Measurements from ENCODE around the gene UNC93A.
"Not testable (repeated sequence)": the region's sequence is repeated elsewhere in the genome, so short reads cannot be mapped to it uniquely, and the experiment has no call there.

Gene UNC93A

DNA sequence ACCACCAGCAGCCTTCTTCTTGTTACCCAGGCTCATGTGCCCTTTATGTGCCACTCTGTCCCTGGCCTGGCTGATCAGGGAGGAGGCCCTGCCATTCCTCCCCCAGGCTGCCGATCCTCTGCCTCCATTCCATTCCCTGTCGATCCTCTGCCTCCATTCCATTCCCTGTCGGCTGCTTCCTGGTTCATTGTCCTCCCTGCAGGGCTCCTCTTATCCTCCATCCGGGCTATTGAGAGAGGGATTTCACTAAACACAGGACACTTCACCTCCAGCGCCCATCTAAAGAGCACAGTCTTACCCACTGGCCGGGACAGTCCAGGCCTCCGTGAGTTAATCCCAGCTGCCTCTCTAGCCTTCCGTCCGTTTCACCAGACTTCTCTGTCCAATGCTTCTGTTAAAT is 26.1 kb downstream of the UNC93A start:
- DNase-seq: no peak

- DNase-seq: not testable (repeated sequence)
These were observed 27.2 kb downstream of the UNC93A start for GRCh38 chr6:167318354-167318753.

- DNase-seq: not testable (repeated sequence)
These were observed 27.7 kb downstream of the UNC93A start for GRCh38 chr6:167318856-167319255.

GRCh38 chr6:167319856-167320753 is 29.0 kb downstream of the UNC93A start:
- DNase-seq: not testable (repeated sequence)

DNA sequence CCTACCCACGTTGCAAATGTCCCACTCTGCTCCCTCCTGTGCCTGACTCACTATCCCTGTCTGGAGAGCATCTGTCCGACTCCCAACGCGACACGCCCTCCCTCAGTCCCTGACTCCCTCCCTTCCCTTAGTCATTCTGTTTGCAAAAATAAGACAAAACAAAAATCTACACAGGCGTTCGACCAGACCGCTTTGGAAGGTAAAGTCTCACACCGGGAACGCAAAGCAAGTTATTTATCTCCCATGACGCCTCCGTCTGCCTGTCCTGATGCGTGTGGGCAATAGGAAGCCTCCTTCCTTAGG is 29.6 kb downstream of the UNC93A start:
- DNase-seq: not testable (repeated sequence)

GRCh38 chr6:167321185-167321584 is 30.1 kb downstream of the UNC93A start:
- not testable (repeated sequence) for DNase-seq

DNA sequence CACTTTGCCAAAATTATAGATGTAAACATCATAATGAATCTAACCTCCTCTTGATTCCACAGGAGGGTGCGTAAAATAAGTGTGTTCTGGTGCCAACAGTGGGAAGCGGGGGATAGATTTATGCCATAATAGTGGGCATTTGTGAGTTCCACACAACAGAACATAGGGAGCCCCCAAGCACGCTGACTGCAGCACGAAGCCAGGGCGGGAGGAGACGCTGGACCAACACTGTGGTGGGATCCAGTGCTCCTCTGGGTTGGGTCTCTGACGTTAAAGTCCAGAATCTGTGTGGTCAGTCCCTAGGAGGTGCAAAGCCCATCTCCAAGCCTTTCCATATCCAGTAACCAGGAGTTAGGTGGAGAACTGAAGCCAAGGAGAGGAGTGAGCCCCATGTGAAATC is 32.0 kb downstream of the UNC93A start:
- no peak for DNase-seq

DNA sequence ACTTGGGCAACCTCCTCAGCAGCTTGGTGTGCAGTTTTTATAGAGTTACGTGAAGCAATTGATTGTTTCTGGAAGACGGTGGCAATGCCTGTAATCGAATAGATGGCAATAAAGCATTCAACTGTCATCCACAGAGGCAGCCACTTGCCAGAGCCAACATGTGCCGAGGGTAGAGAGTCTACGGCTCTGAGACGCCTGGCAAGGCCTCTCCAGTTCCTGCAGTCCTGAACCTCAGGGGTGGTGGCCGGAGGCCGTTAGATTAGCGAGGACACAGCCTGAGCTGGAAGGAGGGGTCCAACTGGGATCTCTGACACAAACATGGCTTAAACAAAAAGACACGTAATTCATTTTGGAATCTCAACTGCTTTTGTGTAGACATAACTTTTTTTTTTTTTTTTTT is 33.0 kb downstream of the UNC93A start:
- DNase-seq: no peak

- no peak for DNase-seq
These were observed 34.7 kb downstream of the UNC93A start for GRCh38 chr6:167325766-167326165.

DNA sequence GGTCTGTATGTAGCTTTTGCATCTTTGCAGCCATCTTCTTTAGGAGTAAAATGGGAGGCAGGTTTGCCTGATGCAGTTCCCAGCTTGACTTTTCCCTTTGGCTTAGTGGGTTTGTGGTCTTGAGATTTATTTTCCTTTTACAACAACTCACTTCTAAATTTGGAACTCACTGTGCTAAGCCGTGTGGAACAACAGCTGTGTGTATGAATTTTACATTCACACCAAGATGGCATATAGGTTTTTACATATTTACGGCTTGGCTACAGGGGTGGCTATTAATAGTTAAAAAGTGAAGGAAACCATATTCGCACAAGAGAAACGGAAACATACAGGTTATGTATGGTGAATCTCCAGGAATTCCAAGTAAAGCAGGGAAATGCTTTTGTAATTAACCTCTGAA is 36.3 kb downstream of the UNC93A start:
- DNase-seq: no peak

GRCh38 chr6:167328086-167328485 is 37.0 kb downstream of the UNC93A start:
- no peak for DNase-seq

- DNase-seq: no peak
These were observed 37.9 kb downstream of the UNC93A start for GRCh38 chr6:167329014-167329413.

DNA sequence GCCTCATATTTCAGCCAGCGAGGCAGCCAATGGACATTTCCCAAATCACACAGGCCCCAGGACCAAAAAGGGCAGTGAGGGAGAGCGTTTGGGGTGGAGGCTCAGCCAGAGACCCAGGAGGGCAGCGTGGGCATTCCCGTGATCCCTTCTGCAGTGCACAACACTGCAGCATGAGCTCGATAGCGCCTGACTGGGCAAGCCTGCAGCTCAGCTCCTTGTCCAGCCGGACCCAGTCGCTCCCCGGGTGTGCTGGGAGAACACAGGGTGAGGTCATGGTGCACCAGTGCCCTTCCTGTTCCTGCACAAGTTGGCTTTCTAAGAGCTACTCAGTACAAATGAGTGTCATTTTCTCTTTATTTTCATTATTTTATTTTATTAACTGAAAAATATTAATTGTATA is 39.6 kb downstream of the UNC93A start:
- no peak for DNase-seq

DNA sequence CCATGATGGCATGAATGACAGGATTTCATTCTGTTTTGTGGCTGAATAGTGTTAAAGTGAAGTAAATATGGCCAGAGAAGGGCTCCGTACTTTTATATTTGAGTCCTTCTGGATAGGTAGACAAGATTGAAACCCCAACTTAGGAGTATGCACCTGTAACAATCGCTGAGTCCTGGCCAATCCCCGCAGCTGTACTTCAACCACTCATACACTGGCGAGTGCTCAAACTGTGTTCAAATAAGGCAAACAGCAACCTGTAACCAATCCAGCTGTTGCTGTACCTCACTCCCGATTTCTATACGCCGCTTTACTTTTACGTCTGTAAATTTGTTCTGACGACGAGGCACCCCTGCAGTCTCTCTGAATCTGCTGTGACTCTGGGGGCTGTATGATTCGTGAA is 40.5 kb downstream of the UNC93A start:
- DNase-seq: no peak

DNA sequence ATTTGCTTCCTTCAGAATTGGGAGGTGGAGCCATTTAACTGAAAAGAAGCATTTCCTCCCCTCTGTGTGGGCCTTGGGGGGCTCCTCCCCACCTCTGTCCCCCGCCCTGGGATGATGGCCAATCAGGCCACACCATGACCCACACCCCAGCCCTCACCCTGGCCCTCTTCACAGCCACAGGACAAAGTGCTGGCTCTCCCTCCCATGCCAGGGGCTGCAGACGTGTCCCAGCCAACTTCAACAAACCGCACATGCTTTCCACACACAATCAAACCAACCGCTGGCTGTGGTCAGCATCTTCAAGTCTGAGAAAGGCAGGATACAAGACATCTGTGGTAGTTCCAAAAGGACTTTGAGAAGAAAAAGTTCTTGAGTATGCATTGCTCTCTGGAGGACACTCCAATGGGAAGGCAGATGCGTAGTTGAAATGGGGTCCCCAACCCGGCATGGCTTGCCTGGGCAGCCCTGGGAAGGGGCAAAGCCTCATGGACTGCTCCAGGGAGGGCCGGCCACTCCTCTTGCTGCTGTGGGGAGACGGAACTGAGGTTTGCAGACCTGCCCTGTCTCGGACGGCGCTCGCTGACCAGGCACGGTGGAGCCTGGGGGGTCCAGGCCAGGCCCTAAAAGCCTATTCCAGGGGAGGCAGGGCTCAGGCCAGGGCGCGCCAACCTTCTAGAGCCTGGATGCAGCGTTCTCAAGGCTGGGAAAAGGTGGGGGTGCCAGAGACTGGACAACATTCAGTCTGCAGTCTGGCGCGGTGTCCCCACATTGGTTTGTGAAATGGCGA is 45.9 kb downstream of the UNC93A start:
- DNase-seq: no peak

DNA sequence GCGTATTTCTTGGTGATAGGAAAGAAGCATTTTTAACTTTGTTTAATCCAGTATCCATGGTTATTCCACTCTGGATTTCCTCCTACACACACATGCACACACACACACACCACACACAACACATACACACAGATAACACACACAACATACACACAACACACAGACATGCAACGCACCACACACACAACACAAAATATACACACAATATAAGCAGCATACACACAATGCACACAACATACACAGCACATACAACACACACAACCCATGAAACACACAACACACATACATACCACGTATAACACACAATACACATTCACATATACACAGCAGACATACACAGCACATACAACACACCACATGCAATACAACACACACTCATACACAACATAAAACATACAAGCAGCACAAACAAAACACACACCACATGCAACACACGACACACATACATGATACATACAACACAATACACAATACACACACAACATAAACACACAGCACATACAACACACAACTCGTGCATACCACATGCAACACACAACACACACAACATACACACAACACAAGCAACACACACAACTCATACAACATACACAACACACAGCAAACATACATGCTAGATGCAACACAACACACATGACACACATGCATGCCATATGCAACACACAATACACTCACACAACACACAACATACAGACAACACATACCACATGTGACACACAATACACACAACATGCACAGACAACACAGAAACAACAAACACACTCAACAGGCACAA is 46.7 kb downstream of the UNC93A start:
- no peak for DNase-seq

DNA sequence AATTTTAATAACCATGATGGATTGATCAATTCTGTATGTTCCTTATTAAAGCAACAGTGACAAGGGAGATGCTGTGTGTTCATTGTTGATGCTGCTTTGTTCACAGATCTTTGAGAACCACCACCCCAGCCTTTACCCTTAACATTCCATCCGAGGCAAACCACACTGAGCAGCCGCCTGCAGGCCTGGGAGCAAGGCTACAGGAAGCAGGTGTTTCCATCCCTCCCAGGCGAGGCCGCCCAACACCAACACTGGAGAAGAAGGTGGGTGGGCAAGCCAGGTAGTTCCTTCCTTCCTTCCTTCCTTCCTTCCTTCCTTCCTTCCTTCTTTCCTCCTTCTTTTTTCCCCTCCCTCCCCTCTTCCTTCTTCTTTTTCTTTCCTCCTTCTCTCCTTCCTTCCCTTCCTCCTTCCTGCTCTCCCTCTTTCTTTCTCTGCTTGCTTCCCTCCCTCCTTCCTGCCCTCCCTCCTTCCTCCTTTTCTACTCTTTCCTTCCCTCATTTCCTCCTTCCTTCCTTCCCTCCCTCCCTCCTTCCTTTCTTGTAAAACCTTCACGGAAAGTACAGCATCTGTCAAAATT is 47.5 kb downstream of the UNC93A start:
- no peak for DNase-seq

DNA sequence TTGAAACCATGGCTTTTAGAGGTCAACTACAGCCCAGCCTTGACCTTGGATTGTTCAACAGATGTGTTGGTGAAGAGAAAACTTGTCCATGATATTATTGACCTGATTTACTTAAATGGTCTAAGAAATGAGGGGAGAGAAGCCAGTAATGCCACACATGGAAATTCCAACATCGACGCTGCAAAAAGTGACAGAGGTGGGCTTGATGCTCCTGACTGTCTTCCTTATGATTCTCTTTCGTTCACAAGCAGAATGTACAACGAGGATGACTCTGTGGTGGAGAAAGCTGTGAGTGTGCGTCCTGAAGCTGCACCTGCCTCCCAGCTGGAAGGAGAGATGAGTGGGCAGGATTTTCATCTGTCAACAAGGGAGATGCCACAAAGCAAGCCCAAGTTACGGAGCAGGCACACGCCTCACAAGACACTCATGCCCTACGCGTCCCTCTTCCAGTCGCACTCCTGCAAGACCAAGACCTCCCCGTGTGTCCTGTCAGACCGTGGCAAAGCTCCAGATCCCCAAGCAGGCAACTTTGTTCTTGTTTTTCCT is 50.0 kb downstream of the UNC93A start:
- DNase-seq: no peak

DNA sequence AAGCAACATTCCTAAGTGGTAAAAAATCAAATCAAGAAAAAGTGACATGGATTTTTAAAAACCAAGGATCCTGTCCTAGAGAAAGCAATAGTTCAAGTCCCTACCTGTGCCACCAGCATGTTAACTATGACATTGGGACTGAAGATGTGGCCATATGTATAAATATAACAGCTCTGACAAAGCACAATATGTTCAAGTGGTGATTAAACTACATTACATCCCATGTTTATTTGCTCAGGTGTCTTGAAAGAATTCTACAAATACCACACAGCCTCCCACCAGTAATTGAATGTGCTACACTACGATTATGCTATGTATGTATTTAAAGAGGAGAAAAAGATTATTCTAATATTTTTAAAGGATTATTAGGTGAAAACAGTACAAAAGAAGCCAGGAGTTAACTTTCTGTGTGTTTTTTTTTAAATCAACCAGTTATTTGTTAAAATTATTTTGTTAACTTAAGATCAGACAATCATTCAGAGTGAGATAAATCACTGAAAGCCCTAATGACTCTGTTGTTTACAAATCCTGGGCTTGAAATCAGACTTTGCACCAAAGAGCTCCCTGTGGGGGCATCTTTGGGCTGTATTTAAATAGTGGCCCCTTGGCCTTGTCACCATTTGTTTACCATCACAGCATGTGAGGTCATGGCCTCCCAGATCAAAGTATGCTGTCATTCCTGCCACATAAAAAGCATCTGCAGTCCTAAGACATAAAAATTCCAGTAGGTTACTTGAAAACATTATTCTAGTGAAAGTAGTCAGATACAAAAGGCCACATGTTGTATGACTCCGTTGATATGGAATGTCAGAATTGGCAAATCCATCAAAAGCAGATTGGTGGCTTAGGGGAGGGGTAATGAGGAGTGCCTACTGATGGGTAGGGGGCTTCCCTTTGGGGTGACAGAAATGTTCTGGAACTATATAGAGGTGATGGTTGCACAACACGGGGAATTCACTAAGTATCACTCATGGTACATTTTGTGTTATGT is 50.8 kb downstream of the UNC93A start:
- no peak for DNase-seq

DNA sequence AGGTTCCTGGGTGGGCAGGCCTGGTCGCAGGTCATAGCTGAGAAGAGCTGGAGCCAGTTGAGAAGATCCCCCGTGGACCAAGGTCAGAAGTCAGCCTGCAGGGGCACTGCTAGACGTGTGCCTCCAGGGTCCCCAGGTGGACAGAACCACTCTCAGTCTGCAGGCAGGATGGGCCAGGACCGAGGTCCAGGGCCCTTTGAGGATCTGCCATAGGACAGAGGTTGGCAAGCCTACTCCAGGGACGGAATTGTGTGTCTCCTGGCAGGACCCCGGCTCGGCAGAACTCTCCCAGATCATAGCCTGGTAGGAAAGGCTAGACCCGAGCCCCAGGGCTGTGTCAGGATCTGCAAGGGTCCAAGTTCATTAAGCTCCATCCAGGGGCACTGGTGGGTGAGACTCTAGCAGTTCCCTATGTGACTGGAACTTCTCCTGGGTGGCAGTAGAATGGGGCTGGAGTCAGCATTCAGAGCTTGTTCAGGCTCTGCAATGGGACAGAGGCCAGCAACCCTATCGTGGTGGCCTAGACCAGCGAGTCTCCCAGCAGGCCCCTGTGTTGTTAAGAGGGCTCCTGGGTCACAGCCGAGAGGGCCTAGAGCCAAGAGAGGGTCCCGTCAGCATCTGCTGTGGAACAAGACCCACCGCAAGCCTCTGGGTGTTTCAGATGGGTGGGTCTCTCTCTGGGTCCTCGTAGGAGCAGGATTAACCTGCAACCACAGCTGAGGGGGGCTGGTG is 51.9 kb downstream of the UNC93A start:
- DNase-seq: no peak

GRCh38 chr6:167345348-167345747 is 54.2 kb downstream of the UNC93A start:
- DNase-seq: no peak

All from MV-4-11 (cell line).